GM13976 (cell line): ENCODE results near the gene ADGRD1.

Source experiments
- DNase-seq: peaks from one replicate; pipeline ENCODE4 v3.0.0; 2012; ENCODE audit warnings: low spot score
- CTCF ChIP-seq: IDR thresholded peaks from 2 replicates; pipeline ENCODE4 v1.5.1; 2012; ENCODE audit warnings: borderline replicate concordance, mild to moderate bottlenecking; ENCODE audit not compliant: insufficient read depth; ENCODE audit errors: extremely low read depth, missing control alignments, control extremely low read depth
- in situ Hi-C: fragments of 300-500 bp; cut with MboI; formaldehyde crosslinking; loops from one replicate; pipeline ENCODE4 v1.12.0; 2022; ENCODE audit warnings: low sequenced_read_pairs, mixed read lengths, inconsistent platforms; ENCODE audit not compliant: unreplicated experiment

The ADGRD1 gene

GRCh38 chr12:131043401-131043871 is 89.7 kb downstream of the ADGRD1 start:
- no peak for DNase-seq
- in situ Hi-C loops: no loop called here
- TF ChIP-seq CTCF: no peak

GRCh38 chr12:131044136-131044535 is 90.4 kb downstream of the ADGRD1 start:
- TF ChIP-seq CTCF: no peak
- in situ Hi-C loops: no loop called here
- DNase-seq: no peak

GRCh38 chr12:131044760-131045381 is 91.2 kb downstream of the ADGRD1 start:
- DNase-seq: no peak
- in situ Hi-C loops: no loop called here
- TF ChIP-seq CTCF: no peak

- in situ Hi-C loops: no loop called here
- no peak for DNase-seq
These were observed 92.2 kb downstream of the ADGRD1 start for GRCh38 chr12:131045705-131046460.

GRCh38 chr12:131046813-131047788 is 93.4 kb downstream of the ADGRD1 start:
- DNase-seq: no peak
- in situ Hi-C loops: no loop called here
- TF ChIP-seq CTCF: no peak

More at GRCh38 chr12:131045705-131046460, 92.2 kb downstream of the ADGRD1 start:
- TF ChIP-seq CTCF: no peak
